HCT116 (cell line): ENCODE data around the gene GOLGA2. TPM values are rescaled to one million over a fixed set of nuclear protein-coding genes. Genes with fewer than 3 reads are reported as not detected.

Source experiments
- ATAC-seq: fragments of 200-7000 bp; cut with Tn5 transposase; 2 replicates; pipeline ENCODE4 v1.9.1; 2020; ENCODE audit warnings: mild to moderate bottlenecking, moderate library complexity
- BruUV-seq: library from RNA; stranded (reverse); fragments of 400-500 nt; replicated peaks from 2 replicates; lab custom pipeline; 2021; lab: Mats Ljungman, UMichigan
- CTCF ChIA-PET: fragments of 300-600 bp; sonication (Branson Sonifier 250); formaldehyde crosslinking; loops from one replicate; lab custom pipeline; 2021; ENCODE audit warnings: antibody characterized with exemption; lab: Charles Lee
- POLR2A ChIA-PET: fragments of 300-600, 350-600 bp; sonication (Branson Sonifier 250); formaldehyde crosslinking; loops from one replicate; lab custom pipeline; 2021; ENCODE audit warnings: antibody characterized with exemption; lab: Charles Lee
- RAD21 ChIA-PET, 2 experiments: fragments of 300-600 bp; sonication (Branson Sonifier 250); formaldehyde crosslinking; loops; one replicate each; lab custom pipeline; 2023; ENCODE audit warnings: low total read pairs in 2 of 2; ENCODE audit not compliant: uncharacterized antibody in 2 of 2, unreplicated experiment in 2 of 2, low non-redundant PET in 1 of 2; lab: Charles Lee
- DNase-seq: peaks from one replicate; pipeline ENCODE4 v3.0.0-alpha.2; 2010; ENCODE audit warnings: low read depth, low spot score
- H2AFZ ChIP-seq: fragments of 200-600 bp; shearing (Covaris generic), sonication (generic); 2 replicates; pipeline ENCODE4 v1.6.1; 2017; ENCODE audit warnings: low read depth, mixed run types, mixed read lengths, antibody characterized with exemption, low read length; ENCODE audit not compliant: poor library complexity, severe bottlenecking
- H3K27ac ChIP-seq: 2 replicates; pipeline ENCODE4 v1.5.1; 2012; ENCODE audit warnings: low read depth, low read length
- H3K27me3 ChIP-seq: fragments of 200-600 bp; sonication (generic); 2 replicates; pipeline ENCODE4 v1.6.1; 2016; ENCODE audit warnings: mixed run types, low read length, mixed read lengths; ENCODE audit not compliant: insufficient read depth
- H3K36me3 ChIP-seq, 2 experiments: fragments of 200-500 bp in 1 of 2; fragments of 200-600 bp in 1 of 2; sonication (Bioruptor generic) in 1 of 2; sonication (generic) in 1 of 2; 2 replicates each; pipeline versions ENCODE4 v1.5.1 to v1.6.1; 2014 to 2016; ENCODE audit warnings: low read length in 2 of 2, inconsistent platforms in 1 of 2, mixed read lengths in 1 of 2, mixed run types in 1 of 2; ENCODE audit not compliant: insufficient read depth in 2 of 2, control insufficient read depth in 1 of 2
- H3K4me1 ChIP-seq, 2 experiments: fragments of 200-600 bp in 1 of 2; sonication (generic) in 1 of 2; 2 replicates each; pipeline versions ENCODE4 v1.5.1 to v1.6.1; 2012 to 2017; ENCODE audit warnings: low read length in 2 of 2, inconsistent platforms in 1 of 2, mild to moderate bottlenecking in 1 of 2, mixed read lengths in 1 of 2, mixed run types in 1 of 2, moderate library complexity in 1 of 2; ENCODE audit not compliant: insufficient read depth in 2 of 2, control insufficient read depth in 1 of 2
- H3K4me2 ChIP-seq: fragments of 200-600 bp; sonication (generic); 2 replicates; pipeline ENCODE4 v1.6.1; 2017; ENCODE audit warnings: mixed run types, low read length, mixed read lengths
- H3K4me3 ChIP-seq, 2 experiments: fragments of 200-600 bp in 1 of 2; sonication (generic) in 1 of 2; replicated peaks in 1 of 2; 2 replicates each; pipeline ENCODE4 v1.5.1; 2011 to 2016; ENCODE audit warnings: low read length in 2 of 2, control low read depth in 1 of 2, low read depth in 1 of 2, mild to moderate bottlenecking in 1 of 2, mixed read lengths in 1 of 2, mixed run types in 1 of 2
- H3K79me2 ChIP-seq: fragments of 200-600 bp; sonication (generic); 2 replicates; pipeline ENCODE4 v1.6.1; 2017; ENCODE audit warnings: mild to moderate bottlenecking, mixed run types, low read length, moderate library complexity, mixed read lengths; ENCODE audit not compliant: insufficient read depth
- H3K9ac ChIP-seq: fragments of 200-600 bp; sonication (generic); 2 replicates; pipeline ENCODE4 v1.6.1; 2016; ENCODE audit warnings: low read length, mixed read lengths
- H3K9me2 ChIP-seq: fragments of 200-600 bp; sonication (generic), shearing (Covaris generic); 2 replicates; pipeline ENCODE4 v1.6.1; 2017; ENCODE audit warnings: mixed run types, mild to moderate bottlenecking, moderate library complexity; ENCODE audit not compliant: insufficient read depth
- H3K9me3 ChIP-seq, 2 experiments: fragments of 200-500 bp in 1 of 2; fragments of 200-600 bp in 1 of 2; sonication (Bioruptor generic) in 1 of 2; sonication (generic) in 1 of 2; 2 replicates each; pipeline ENCODE4 v1.6.1; 2014 to 2017; ENCODE audit warnings: low read length in 2 of 2, mixed read lengths in 2 of 2, inconsistent platforms in 1 of 2, low read depth in 1 of 2, mild to moderate bottlenecking in 1 of 2, mixed run types in 1 of 2, moderate library complexity in 1 of 2; ENCODE audit not compliant: control insufficient read depth in 1 of 2, insufficient read depth in 1 of 2
- H4K20me1 ChIP-seq: fragments of 200-600 bp; sonication (generic), shearing (Covaris generic); 2 replicates; pipeline ENCODE4 v1.6.1; 2017; ENCODE audit warnings: mixed run types, mild to moderate bottlenecking, moderate library complexity; ENCODE audit not compliant: insufficient read depth
- CBX3 ChIP-seq: IDR thresholded peaks from 2 replicates; pipeline ENCODE4 v1.6.1; 2012; ENCODE audit warnings: low read depth
- CEBPB ChIP-seq: IDR thresholded peaks from 2 replicates; pipeline ENCODE4 v1.6.1; 2012; ENCODE audit warnings: low read depth
- EGR1 ChIP-seq: IDR thresholded peaks from 2 replicates; pipeline ENCODE4 v1.6.1; 2012; ENCODE audit warnings: low read depth
- EZH2 ChIP-seq: fragments of 200-600 bp; sonication (generic); IDR thresholded peaks from 2 replicates; pipeline ENCODE4 v1.6.1; 2017; ENCODE audit warnings: antibody characterized with exemption, mixed run types
- FOSL1 ChIP-seq: IDR thresholded peaks from 2 replicates; pipeline ENCODE4 v1.6.1; 2012; ENCODE audit warnings: low read depth
- JUND ChIP-seq: IDR thresholded peaks from 2 replicates; pipeline ENCODE4 v1.6.1; 2012
- POLR2A ChIP-seq: IDR thresholded peaks from 2 replicates; pipeline ENCODE4 v1.7.0; 2011; ENCODE audit warnings: borderline replicate concordance; ENCODE audit not compliant: insufficient read depth, insufficient read length; ENCODE audit errors: extremely low read depth
- POLR2AphosphoS5 ChIP-seq: IDR thresholded peaks from 2 replicates; pipeline ENCODE4 v1.6.1; 2011; ENCODE audit warnings: mild to moderate bottlenecking, low read depth, low read length, moderate library complexity
- RAD21 ChIP-seq: IDR thresholded peaks from 2 replicates; pipeline ENCODE4 v1.6.1; 2012; ENCODE audit warnings: low read depth, mild to moderate bottlenecking
- SIN3A ChIP-seq: IDR thresholded peaks from 2 replicates; pipeline ENCODE4 v1.6.1; 2012; ENCODE audit warnings: low read depth
- SP1 ChIP-seq: IDR thresholded peaks from 2 replicates; pipeline ENCODE4 v1.6.1; 2012; ENCODE audit warnings: low read depth
- SRF ChIP-seq: IDR thresholded peaks from 2 replicates; pipeline ENCODE4 v1.6.1; 2012; ENCODE audit warnings: low read depth
- TCF7L2 ChIP-seq: IDR thresholded peaks from 2 replicates; pipeline ENCODE4 v1.7.0; 2011; ENCODE audit warnings: borderline replicate concordance, inconsistent platforms; ENCODE audit not compliant: insufficient read depth, insufficient read length; ENCODE audit errors: extremely low read depth
- ZFX ChIP-seq: fragments of 450-650 bp; IDR thresholded peaks from 2 replicates; pipeline ENCODE4 v1.6.1; 2017
- ZNF274 ChIP-seq: fragments of 200-500 bp; sonication (Bioruptor generic); IDR thresholded peaks from 2 replicates; pipeline ENCODE4 v1.6.1; 2014; ENCODE audit warnings: mild to moderate bottlenecking, low read depth, low read length, inconsistent platforms
- intact Hi-C: fragments of 100-400 bp; cut with micrococcal nuclease; formaldehyde crosslinking; loops from 2 replicates; pipeline ENCODE4 v1.10.0; 2022
- total RNA-seq: library from RNA; stranded (reverse); gene quantifications from one replicate; pipeline ENCODE4 v1.2.1, GENCODE V29; 2021; ENCODE audit not compliant: unreplicated experiment
- TF ChIP-seq, protein P1 (sequence below): IDR thresholded peaks from 2 replicates; pipeline ENCODE4 v1.6.1; 2012
- TF ChIP-seq, protein P2 (sequence below): IDR thresholded peaks from 2 replicates; pipeline ENCODE4 v1.6.1; 2012; ENCODE audit warnings: low read depth

Gene GOLGA2
- total RNA-seq, 1 experiment from 2014 or later: 67.0 TPM

DNA sequence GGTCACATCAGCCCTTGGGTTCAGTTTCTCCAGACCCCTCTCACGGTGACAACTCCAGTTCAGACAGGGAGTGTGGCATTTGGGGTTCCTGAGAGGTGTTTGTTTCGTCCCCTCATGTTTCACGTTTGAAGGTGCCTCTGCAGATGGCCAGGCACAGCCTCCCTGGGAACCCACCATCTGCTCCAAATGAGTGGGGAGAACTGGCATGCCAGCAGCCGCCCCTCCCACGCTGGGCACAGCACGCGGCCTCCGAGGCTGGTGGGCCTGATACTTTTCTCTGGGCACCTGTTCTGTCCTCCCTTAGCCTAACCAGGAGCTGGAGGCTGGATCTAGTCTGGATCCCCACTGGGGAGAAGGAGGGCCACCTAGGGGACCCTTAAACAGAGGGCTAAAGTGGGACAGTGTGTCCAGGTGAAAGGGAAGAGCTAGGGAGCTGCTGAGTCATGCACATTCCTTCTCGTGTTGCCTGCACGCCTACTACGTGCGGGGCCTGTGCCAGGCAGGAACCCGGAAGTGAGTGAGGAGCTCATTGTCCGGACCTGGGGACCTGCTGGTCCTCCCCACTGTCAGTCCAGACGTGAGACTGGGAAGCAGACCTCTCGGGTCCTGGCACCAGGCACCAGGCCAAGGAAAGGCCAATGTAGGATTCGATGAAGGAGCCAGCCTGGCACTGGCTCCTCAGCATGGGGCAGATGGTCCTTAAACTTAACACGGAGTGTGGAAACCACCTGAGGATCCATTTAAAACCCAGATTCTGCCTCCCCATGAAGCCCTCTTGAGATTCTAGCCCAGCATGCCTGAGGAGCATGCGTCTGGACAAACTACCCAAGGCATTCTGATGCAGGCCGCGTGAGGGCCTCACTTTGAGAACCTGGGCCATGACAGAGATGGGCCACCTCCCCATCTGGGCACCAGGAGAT lies 61.0 kb downstream of the GOLGA2 start:
- Histone ChIP-seq H3K36me3 (no peaks in the 10 kb centered on the region), H4K20me1 (no peaks in the 10 kb centered on the region), H3K4me2 (peak overlapping the region; percentile 64), H3K9me3 (no peaks in the 10 kb centered on the region), H3K27ac (peak overlapping the region; percentile 45), H3K4me3 (no peak overlapping the region), H3K27me3 (no peaks in the 10 kb centered on the region), H3K4me1 (peaks cover 16 to 52% of the 10 kb centered on the region in 2 experiments), H3K9me2 (no peaks in the 10 kb centered on the region), H3K9ac (peak overlapping the region; percentile 52), H2AFZ (no peak overlapping the region), H3K79me2 (no peaks in the 10 kb centered on the region)
- ATAC-seq (no peak), DNase-seq (no peak)
- POLR2A ChIA-PET: no interaction called here
- intact Hi-C loops: no loop called here
- TF ChIP-seq ZFX (peak; percentile 52; the same call in 1 of the 2 replicates), POLR2AphosphoS5 (peak; percentile 42), CEBPB (no peak)
- RAD21 ChIA-PET: no interaction called here
- no TSS peak for BruUV-seq
- CTCF ChIA-PET: no interaction called here

DNA sequence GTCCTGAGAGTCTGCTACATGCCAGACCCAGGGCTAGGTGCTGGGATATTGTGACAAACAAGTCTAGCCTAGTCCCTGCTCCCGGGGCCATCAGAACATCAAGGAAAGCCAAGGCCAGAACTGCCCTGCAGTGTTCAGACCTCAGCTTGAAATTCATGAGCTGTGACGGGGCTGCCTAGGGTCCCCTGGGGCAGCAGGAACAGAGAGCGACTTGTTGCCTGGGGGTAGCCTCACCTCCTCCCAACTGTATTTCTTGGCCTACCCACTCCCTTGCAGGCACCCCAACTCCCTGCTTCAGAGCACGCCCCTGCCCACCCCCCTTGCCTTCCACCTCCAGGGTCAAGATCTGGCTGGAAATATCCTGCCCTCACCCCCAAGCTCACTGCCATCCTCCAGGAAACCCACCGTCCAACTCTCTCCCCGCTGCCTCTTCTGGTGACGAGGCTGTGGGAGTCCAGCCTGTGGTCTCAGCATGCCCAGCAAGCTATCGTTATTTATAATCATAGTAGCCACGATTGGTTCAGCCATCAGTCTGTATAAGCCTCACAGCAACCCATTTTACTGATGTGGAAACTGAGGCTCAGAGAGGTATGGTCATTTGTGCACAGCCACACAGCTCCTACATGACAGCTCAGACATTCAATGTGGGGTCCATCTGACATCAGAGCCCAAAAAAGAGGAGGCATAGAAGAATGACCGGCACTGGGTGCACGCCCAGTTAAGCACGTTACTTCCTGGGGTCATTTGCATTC lies 61.9 kb downstream of the GOLGA2 start:
- POLR2A ChIA-PET: no interaction called here
- RAD21 ChIA-PET: no interaction called here
- peaks cover 16 to 49% of the 10 kb centered on the region in 2 experiments for H3K4me1 ChIP-seq
- CTCF ChIA-PET: no interaction called here
- DNase-seq (no peak), ATAC-seq (no peak)
- 0 out of 2 replicates have a peak overlapping the region, but pooled peaks have one; percentile 45 for H3K27ac ChIP-seq
- no TSS peak for BruUV-seq
- no peaks in the 10 kb centered on the region for H3K9me2 ChIP-seq
- no peaks in the 10 kb centered on the region for H3K36me3 ChIP-seq
- intact Hi-C loops: no loop called here
- TF ChIP-seq FOSL1 (no peak), SRF (no peak), ZFX (no peak), ZNF274 (no peak), CBX3 (no peak), EGR1 (no peak), TCF7L2 (no peak), POLR2AphosphoS5 (no peak), SIN3A (no peak), CEBPB (no peak), SP1 (no peak), EZH2 (no peak), JUND (no peak), RAD21 (no peak), POLR2A (no peak)
- TF ChIP-seq, protein P1, sequence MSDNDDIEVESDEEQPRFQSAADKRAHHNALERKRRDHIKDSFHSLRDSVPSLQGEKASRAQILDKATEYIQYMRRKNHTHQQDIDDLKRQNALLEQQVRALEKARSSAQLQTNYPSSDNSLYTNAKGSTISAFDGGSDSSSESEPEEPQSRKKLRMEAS: no peak
- TF ChIP-seq, protein P2, sequence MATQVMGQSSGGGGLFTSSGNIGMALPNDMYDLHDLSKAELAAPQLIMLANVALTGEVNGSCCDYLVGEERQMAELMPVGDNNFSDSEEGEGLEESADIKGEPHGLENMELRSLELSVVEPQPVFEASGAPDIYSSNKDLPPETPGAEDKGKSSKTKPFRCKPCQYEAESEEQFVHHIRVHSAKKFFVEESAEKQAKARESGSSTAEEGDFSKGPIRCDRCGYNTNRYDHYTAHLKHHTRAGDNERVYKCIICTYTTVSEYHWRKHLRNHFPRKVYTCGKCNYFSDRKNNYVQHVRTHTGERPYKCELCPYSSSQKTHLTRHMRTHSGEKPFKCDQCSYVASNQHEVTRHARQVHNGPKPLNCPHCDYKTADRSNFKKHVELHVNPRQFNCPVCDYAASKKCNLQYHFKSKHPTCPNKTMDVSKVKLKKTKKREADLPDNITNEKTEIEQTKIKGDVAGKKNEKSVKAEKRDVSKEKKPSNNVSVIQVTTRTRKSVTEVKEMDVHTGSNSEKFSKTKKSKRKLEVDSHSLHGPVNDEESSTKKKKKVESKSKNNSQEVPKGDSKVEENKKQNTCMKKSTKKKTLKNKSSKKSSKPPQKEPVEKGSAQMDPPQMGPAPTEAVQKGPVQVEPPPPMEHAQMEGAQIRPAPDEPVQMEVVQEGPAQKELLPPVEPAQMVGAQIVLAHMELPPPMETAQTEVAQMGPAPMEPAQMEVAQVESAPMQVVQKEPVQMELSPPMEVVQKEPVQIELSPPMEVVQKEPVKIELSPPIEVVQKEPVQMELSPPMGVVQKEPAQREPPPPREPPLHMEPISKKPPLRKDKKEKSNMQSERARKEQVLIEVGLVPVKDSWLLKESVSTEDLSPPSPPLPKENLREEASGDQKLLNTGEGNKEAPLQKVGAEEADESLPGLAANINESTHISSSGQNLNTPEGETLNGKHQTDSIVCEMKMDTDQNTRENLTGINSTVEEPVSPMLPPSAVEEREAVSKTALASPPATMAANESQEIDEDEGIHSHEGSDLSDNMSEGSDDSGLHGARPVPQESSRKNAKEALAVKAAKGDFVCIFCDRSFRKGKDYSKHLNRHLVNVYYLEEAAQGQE: no peak
- H4K20me1 ChIP-seq: no peaks in the 10 kb centered on the region
- H2AFZ ChIP-seq: no peak overlapping the region
- no peaks in the 10 kb centered on the region for H3K27me3 ChIP-seq
- no peak overlapping the region for H3K9ac ChIP-seq
- peak overlapping the region; percentile 64; the same call in 1 of the 2 replicates for H3K4me2 ChIP-seq
- no peak overlapping the region for H3K4me3 ChIP-seq
- no peaks in the 10 kb centered on the region for H3K9me3 ChIP-seq
- no peaks in the 10 kb centered on the region for H3K79me2 ChIP-seq
